ENCODE measurements around the gene FLNB. TPM values are rescaled to one million over a fixed set of nuclear protein-coding genes. Genes with fewer than 3 reads are reported as not detected.

Gene FLNB
- total and polyA plus RNA-seq, 2 of the 13 experiments (the other 11 are each of a cell fraction or from before 2014, with no cell fraction given) = 106 to 130 TPM

- Histone ChIP-seq H3K79me2 (ENCODE audit: insufficient read depth, low read length) (no peaks in the 10 kb centered on the region), H3K9me3 (ENCODE audit: low read length) (no peaks in the 10 kb centered on the region), H3K27ac (ENCODE audit: extremely low read length, insufficient read depth, low read length) (peak overlapping the region; percentile 84), H3K27me3 (ENCODE audit: control insufficient read depth in 1 of 2, insufficient read depth in 2 of 2, low read length in 2 of 2) (no peaks in the 10 kb centered on the region), H3K4me1 (ENCODE audit: insufficient read depth, low read length) (peaks cover 89% of the 10 kb centered on the region), H3K4me2 (ENCODE audit: low read depth, low read length) (peak overlapping the region; percentile 51), H3K36me3 (replicated peaks in 1 of 2; ENCODE audit: control insufficient read depth in 1 of 2, insufficient read depth in 2 of 2, low read length in 2 of 2) (no peaks in the 10 kb centered on the region), H3K4me3 (replicated peaks in 1 of 3; ENCODE audit: insufficient read depth in 1 of 3, low read depth in 2 of 3, low read length in 3 of 3) (no peak overlapping the region), H3K9ac (ENCODE audit: insufficient read depth, low read depth, low read length) (no peak overlapping the region), H4K20me1 (ENCODE audit: insufficient read depth, low read length) (no peaks in the 10 kb centered on the region), H2AFZ (ENCODE audit: low read length) (no peak overlapping the region)
- WGBS (ENCODE audit: low lambda C conversion rate) = 24% methylated on average over 4 of the region's 4 CpGs
- in situ Hi-C loops (cut with HindIII; ENCODE audit: extremely low pct_ligation_motif_present, low pct_unique_long_range_greater_than_20kb) = no loop called here
- peak; percentile 60 for DNase-seq (ENCODE audit: low spot score)
- POLR2A ChIA-PET = interaction anchor here (0.9 to 3.9 kb wide), 4 partner anchors 11 to 115 kb away, joined by 3 to 15 read pairs (median 4); partner anchors contain the start of genes HTD2 and RPP14
- FAIRE-seq = no peak
- ATAC-seq = peak; percentile 5; the same call in 2 of the 3 replicates
- intact Hi-C loops (cut with micrococcal nuclease; ENCODE audit: unreplicated experiment) = no loop called here
- BruUV-seq (replicated peaks) = no TSS peak
- CTCF ChIA-PET (ENCODE audit: low intra/inter-chr PET ratio, low total read pairs) = no interaction called here
- TF ChIP-seq ZNF619 (CRISPR knock-in tag; IDR thresholded peaks at IDR 0.05) (no peak), ZNF572 (CRISPR knock-in tag; IDR thresholded peaks at IDR 0.05) (no peak), RARA (CRISPR knock-in tag; IDR thresholded peaks at IDR 0.05) (peak; percentile 41; the same call in 1 of the 2 replicates), TMF1 (CRISPR knock-in tag; IDR thresholded peaks at IDR 0.05; ENCODE audit: low read depth) (no peak), ZNF333 (CRISPR knock-in tag; IDR thresholded peaks at IDR 0.05; ENCODE audit: borderline replicate concordance) (0 out of 2 replicates have a peak, but pooled peaks have one; percentile 40), NR2C2 (CRISPR knock-in tag; IDR thresholded peaks at IDR 0.05; ENCODE audit: borderline replicate concordance) (0 out of 2 replicates have a peak, but pooled peaks have one; percentile 8), CCDC6 (CRISPR knock-in tag; IDR thresholded peaks at IDR 0.05) (no peak), HNRNPLL (IDR thresholded peaks at IDR 0.05; ENCODE audit: low read depth, low read length, poor library complexity, severe bottlenecking) (no peak), HES4 (CRISPR knock-in tag; IDR thresholded peaks at IDR 0.05; ENCODE audit: borderline replicate concordance) (no peak), PHF20 (CRISPR knock-in tag; IDR thresholded peaks at IDR 0.05) (no peak), HNF4A (CRISPR knock-in tag; IDR thresholded peaks at IDR 0.05) (peak; percentile 88), ZFP62 (CRISPR knock-in tag; IDR thresholded peaks at IDR 0.05) (no peak; the same call in 1 of the 2 replicates), MYC (CRISPR knock-in tag; IDR thresholded peaks at IDR 0.05; ENCODE audit: borderline replicate concordance) (peak; percentile 28; the same call in 1 of the 2 replicates)
- TF ChIP-seq, protein P1, sequence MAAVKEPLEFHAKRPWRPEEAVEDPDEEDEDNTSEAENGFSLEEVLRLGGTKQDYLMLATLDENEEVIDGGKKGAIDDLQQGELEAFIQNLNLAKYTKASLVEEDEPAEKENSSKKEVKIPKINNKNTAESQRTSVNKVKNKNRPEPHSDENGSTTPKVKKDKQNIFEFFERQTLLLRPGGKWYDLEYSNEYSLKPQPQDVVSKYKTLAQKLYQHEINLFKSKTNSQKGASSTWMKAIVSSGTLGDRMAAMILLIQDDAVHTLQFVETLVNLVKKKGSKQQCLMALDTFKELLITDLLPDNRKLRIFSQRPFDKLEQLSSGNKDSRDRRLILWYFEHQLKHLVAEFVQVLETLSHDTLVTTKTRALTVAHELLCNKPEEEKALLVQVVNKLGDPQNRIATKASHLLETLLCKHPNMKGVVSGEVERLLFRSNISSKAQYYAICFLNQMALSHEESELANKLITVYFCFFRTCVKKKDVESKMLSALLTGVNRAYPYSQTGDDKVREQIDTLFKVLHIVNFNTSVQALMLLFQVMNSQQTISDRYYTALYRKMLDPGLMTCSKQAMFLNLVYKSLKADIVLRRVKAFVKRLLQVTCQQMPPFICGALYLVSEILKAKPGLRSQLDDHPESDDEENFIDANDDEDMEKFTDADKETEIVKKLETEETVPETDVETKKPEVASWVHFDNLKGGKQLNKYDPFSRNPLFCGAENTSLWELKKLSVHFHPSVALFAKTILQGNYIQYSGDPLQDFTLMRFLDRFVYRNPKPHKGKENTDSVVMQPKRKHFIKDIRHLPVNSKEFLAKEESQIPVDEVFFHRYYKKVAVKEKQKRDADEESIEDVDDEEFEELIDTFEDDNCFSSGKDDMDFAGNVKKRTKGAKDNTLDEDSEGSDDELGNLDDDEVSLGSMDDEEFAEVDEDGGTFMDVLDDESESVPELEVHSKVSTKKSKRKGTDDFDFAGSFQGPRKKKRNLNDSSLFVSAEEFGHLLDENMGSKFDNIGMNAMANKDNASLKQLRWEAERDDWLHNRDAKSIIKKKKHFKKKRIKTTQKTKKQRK (IDR thresholded peaks at IDR 0.05; ENCODE audit: low read length) = no peak
- TF ChIP-seq, protein P2, sequence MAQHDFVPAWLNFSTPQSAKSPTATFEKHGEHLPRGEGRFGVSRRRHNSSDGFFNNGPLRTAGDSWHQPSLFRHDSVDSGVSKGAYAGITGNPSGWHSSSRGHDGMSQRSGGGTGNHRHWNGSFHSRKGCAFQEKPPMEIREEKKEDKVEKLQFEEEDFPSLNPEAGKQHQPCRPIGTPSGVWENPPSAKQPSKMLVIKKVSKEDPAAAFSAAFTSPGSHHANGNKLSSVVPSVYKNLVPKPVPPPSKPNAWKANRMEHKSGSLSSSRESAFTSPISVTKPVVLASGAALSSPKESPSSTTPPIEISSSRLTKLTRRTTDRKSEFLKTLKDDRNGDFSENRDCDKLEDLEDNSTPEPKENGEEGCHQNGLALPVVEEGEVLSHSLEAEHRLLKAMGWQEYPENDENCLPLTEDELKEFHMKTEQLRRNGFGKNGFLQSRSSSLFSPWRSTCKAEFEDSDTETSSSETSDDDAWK (CRISPR knock-in tag; IDR thresholded peaks at IDR 0.05) = no peak
Measured at GRCh38 chr3:58190882-58191281, 182.7 kb downstream of the FLNB start.
